Neural cell (in vitro differentiated cells): ENCODE results near the gene PDCD2. TPM values are rescaled to one million over a fixed set of nuclear protein-coding genes. Genes with fewer than 3 reads are reported as not detected.

Experiments
- polyA plus RNA-seq: library from polyadenylated mRNA; depleted of rRNA; stranded (reverse); fragments of >200 nt; gene quantifications from 2 replicates; pipeline ENCODE4 v1.2.3, GENCODE V29; 2014

Gene PDCD2
- polyA plus RNA-seq, 1 donor from 2014 or later: 132 TPM

Other genes with a start within 250 kb of the PDCD2 start
- gene PSMB1, start 31.3 kb downstream of the PDCD2 start, polyA plus RNA-seq: 365 and 381 TPM in 2 replicates
- gene TBP, start 30.3 kb downstream of the PDCD2 start, polyA plus RNA-seq: 27.3 and 30.2 TPM in 2 replicates